PC-9 (cell line): ENCODE data around the gene CD209.

ENCODE experiments used
- CTCF ChIP-seq: fragments of 200-600 bp; sonication (generic); conservative IDR thresholded peaks from 2 replicates; pipeline ENCODE4 v1.6.1; 2017; ENCODE audit warnings: mixed run types, antibody characterized with exemption, mild to moderate bottlenecking, moderate library complexity
- EZH2 ChIP-seq: fragments of 200-600 bp; sonication (generic); IDR thresholded peaks from 2 replicates; pipeline ENCODE4 v1.8.0; 2017; ENCODE audit warnings: antibody characterized with exemption, low read depth

DNA sequence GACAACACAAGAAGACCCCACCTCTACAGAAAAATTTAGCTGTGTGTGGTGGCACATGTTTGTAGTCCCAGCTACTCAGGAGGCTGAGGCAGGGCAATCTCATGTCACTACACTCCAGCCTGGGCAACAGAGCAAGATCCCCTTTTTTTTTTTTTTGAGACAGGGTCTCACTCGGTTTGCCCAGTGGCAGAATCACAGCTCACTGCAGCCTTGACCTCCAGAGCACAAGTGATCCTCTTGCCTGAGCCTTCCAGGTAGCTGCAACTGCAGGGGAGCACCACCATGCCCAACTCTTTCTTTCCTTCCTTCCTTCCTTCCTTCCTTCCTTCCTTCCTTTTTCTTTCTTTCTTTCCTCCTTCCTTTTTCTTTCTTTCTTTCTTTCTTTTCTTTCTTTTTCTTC lies 11.2 kb downstream of the CD209 start:
- no peak for TF ChIP-seq CTCF
- TF ChIP-seq EZH2: no peak
